AG10803 (cell line): ENCODE measurements around the gene NF2.

Experiments used
- DNase-seq: peaks from one replicate; pipeline ENCODE4 v3.0.0; 2010; ENCODE audit warnings: low read depth
- H3K4me3 ChIP-seq: 2 replicates; pipeline ENCODE4 v1.5.1; 2011; ENCODE audit warnings: mild to moderate bottlenecking, low read length, control low read depth
- TF ChIP-seq, protein P1 (sequence below): conservative IDR thresholded peaks from 2 replicates; pipeline ENCODE4 v1.5.1; 2011; ENCODE audit warnings: mild to moderate bottlenecking, low read length, control low read depth, inconsistent platforms

NF2 gene

DNA sequence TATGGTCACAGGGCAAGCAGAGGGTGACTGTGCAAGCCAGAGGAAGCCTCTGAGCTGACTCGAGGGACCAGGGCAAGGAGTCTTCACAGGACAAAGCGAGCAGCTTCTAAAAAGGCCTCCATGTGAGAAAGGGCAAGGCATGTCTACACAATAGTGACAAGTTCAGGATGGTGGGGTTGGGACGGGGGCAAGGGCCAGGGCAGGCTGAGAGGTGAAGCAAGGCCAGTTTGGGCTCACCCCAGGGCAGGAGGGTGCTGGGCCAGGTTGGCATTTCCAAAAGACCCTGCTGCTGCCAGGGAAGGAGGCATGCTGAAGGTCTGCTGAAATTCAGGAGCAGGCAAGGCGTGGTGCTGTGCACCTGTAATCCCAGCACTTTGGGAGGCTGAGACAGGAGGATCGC lies 104.0 kb downstream of the NF2 start:
- no peak for DNase-seq
- no peak overlapping the region for H3K4me3 ChIP-seq
- TF ChIP-seq, protein P1, sequence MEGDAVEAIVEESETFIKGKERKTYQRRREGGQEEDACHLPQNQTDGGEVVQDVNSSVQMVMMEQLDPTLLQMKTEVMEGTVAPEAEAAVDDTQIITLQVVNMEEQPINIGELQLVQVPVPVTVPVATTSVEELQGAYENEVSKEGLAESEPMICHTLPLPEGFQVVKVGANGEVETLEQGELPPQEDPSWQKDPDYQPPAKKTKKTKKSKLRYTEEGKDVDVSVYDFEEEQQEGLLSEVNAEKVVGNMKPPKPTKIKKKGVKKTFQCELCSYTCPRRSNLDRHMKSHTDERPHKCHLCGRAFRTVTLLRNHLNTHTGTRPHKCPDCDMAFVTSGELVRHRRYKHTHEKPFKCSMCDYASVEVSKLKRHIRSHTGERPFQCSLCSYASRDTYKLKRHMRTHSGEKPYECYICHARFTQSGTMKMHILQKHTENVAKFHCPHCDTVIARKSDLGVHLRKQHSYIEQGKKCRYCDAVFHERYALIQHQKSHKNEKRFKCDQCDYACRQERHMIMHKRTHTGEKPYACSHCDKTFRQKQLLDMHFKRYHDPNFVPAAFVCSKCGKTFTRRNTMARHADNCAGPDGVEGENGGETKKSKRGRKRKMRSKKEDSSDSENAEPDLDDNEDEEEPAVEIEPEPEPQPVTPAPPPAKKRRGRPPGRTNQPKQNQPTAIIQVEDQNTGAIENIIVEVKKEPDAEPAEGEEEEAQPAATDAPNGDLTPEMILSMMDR, result no peak

DNA sequence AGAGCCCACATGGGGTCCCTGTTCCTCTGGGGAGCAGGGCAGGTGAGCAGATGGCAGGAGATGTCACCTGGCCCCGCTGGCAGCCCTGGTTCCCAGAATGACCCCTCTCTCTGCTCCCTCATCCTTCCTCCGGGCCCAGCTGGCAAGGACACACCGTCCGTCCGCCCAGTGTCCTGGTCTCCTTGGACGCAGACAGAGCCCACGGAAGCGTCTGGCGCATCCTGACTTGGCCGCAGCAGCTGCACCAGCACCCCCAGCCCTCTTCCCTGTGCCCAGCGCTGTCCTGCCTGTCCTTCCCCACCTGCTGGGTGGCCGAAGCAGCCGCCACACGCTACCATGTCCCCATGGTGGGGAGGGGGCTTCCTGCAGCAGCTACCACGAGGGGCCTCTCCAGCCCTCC lies 106.8 kb downstream of the NF2 start:
- TF ChIP-seq, protein P1, result no peak

DNA sequence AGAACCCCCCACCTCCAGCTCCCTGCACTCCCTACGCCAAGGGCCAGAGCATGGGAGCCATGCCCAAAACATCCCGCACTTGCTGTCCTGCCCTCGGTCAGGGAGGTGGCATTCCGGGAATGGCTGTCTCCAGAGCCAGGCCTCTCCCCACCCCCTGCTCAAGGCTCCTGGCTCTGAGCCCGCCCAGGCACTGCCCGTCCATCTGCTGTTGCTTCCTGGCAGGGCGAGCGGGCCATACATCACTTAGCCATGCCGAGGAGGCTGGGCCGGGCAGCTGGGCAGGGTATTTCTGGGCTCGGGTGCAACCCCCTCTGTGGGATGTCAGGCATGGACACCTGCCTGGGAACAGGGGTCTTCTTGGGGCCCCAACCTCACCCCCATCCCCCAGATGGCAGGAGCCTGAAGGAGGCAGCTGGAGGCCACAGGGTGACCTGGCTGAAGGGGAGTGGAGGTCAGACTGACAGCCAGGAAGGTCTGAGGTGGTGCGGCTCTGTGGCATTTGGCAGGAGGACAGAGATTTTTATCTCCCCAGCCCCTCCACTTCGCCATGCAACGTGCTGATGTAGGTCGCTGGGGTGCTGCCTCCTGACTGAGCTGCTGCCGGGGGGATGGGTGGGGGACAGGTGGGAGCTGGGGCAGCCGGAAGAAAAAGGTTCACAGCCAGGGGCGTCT lies 107.6 kb downstream of the NF2 start:
- no peak for DNase-seq
- H3K4me3 ChIP-seq, result no peak overlapping the region
- TF ChIP-seq, protein P1, result no peak

More for the DNA sequence above, 106.8 kb downstream of the NF2 start:
- H3K4me3 ChIP-seq, result no peak overlapping the region
- no peak for DNase-seq

DNA sequence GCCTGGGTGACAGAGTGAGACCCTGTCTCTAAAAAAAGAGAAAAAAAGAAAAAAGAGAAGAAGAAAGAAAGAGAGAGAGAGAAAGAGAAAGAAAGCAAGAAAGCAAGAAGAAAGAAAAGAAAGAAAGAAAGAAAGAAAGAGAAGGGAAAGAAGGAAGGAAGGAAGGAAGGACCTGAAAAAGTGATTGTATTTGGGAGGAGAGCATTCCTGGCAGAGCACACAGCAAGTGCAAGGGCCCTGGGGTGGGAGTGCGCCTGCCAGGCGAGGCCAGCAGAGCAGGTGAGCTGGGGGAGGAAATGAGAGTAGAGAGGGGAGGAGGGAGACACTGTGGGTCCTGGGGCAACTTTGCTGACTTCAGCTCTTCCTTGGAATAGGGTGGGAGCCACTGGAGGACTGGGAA lies 108.7 kb downstream of the NF2 start:
- no peak overlapping the region for H3K4me3 ChIP-seq
- TF ChIP-seq, protein P1, result no peak
- no peak for DNase-seq

DNA sequence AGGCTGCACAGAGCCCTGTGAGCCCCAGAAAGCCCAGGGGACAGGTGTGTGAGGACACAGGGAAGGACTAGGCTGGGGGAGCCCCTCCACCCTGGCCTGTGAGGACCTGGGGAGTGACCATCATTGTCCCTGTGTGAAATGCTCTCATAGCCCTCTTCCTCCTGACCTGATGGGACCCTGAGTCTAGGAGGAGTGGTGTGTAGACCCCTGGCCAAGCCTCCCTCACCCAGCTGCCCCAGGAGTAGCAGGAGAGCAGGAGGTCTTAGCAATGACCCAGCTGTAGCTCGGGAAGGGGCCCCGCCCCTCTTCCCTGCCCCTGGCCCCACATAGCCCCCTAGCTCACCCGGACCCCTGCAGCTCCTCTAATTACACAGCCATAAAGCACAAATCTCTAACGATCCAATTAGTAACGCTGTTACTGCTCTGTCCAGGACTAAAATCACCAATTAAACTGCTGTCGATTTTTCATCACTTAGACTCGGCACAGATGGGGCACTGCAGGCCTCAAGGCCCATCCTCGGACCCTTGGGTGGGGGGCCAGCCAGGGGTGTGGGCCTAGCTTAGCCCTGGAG lies 109.8 kb downstream of the NF2 start:
- DNase-seq, result no peak
- no peak overlapping the region for H3K4me3 ChIP-seq
- TF ChIP-seq, protein P1, result no peak

DNA sequence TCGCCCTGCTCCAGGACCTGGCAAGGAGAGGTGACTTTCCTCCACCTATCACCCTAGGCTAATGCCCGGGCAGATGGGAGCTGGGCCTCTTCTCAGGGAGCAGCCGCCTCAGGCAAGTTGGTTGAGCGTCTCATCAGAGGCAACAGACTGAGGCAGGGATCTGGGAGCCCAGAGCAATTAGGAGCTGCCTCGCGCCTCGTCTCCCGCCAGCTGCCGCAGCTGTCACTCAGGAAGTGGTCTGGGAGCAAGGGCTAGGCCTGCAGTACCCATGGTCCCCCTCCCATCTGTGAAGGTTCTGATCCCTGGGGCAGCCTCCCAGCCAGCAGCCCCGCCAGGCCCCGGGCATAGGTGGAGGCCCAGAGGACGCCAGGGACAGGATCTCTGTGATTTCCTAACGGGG lies 111.8 kb downstream of the NF2 start:
- no peak for DNase-seq
- TF ChIP-seq, protein P1, result no peak
- H3K4me3 ChIP-seq, result no peak overlapping the region

DNA sequence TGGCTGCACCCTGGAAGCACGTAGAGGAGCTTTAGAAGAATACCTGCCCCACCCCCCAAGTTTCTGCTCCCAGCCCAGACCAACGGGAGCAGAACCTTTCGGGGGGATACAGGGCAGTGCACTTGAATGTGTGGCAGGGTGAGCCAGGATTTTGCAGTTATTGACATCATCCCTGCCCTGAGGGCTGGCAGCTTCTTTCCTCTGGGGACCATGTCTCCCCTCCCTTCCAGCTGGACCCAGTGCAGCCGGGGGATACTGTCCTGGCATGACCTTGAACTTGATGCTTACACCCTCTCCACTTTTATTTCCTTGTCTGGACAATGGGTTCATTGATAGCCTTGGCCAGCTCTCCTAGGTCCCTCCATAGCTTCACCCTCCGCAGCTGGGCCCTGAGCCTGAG lies 112.3 kb downstream of the NF2 start:
- DNase-seq, result no peak
- H3K4me3 ChIP-seq, result no peak overlapping the region
- TF ChIP-seq, protein P1, result no peak
